SK-N-SH (cell line): ENCODE results near the gene BLVRA.
"Not testable (repeated sequence)": the region's sequence is repeated elsewhere in the genome, so short reads cannot be mapped to it uniquely, and the experiment has no call there.

ENCODE experiments used
- CTCF ChIP-seq: fragments of 200-600 bp; sonication (generic); IDR thresholded peaks from 2 replicates; pipeline ENCODE4 v1.6.1; 2017; ENCODE audit warnings: antibody characterized with exemption, mild to moderate bottlenecking, moderate library complexity
- EP300 ChIP-seq, 2 experiments: IDR thresholded peaks; 2 replicates each; pipeline versions ENCODE4 v1.4.0 to v1.6.1; 2012; ENCODE audit warnings: borderline replicate concordance in 1 of 2, low read depth in 1 of 2, low read length in 1 of 2
- EZH2phosphoT487 ChIP-seq: fragments of 200-600 bp; sonication (generic); IDR thresholded peaks from 2 replicates; pipeline ENCODE4 v1.6.1; 2017; ENCODE audit warnings: low read depth, mixed run types, mild to moderate bottlenecking, antibody characterized with exemption, moderate library complexity, borderline replicate concordance
- FOXJ3 ChIP-seq: sonication (generic); formaldehyde crosslinking; IDR thresholded peaks from 2 replicates; pipeline ENCODE4 v1.5.1; 2020; ENCODE audit warnings: mild to moderate bottlenecking, missing genetic modification reagents
- GABPA ChIP-seq: IDR thresholded peaks from 2 replicates; pipeline ENCODE4 v1.4.0; 2012; ENCODE audit warnings: low read depth, mild to moderate bottlenecking
- GATA2 ChIP-seq: sonication (generic); formaldehyde crosslinking; IDR thresholded peaks from 2 replicates; pipeline ENCODE4 v1.5.0; 2020; ENCODE audit warnings: mild to moderate bottlenecking, missing genetic modification reagents
- IRF3 ChIP-seq: fragments of 150-350 bp; IDR thresholded peaks from 2 replicates; pipeline ENCODE4 v1.6.1; 2016; ENCODE audit warnings: mild to moderate bottlenecking, low read depth, low read length
- MEF2A ChIP-seq: IDR thresholded peaks from 2 replicates; pipeline ENCODE4 v1.4.0; 2012; ENCODE audit warnings: low read depth, borderline replicate concordance
- MXI1 ChIP-seq: IDR thresholded peaks from 2 replicates; pipeline ENCODE4 v1.6.1; 2012; ENCODE audit warnings: mild to moderate bottlenecking, low read depth, low read length, improper control_type of control experiment
- POLR2AphosphoS5 ChIP-seq: IDR thresholded peaks from 2 replicates; pipeline ENCODE4 v1.6.1; 2012; ENCODE audit warnings: low read depth, low read length
- RAD21 ChIP-seq: IDR thresholded peaks from 2 replicates; pipeline ENCODE4 v1.6.1; 2012; ENCODE audit warnings: mild to moderate bottlenecking, low read length
- TAF1 ChIP-seq: IDR thresholded peaks from 2 replicates; pipeline ENCODE4 v1.6.1; 2012; ENCODE audit warnings: low read depth, mild to moderate bottlenecking, low read length, moderate library complexity, borderline replicate concordance
- TEAD4 ChIP-seq: IDR thresholded peaks from 2 replicates; pipeline ENCODE4 v1.4.0; 2012; ENCODE audit warnings: mild to moderate bottlenecking, borderline replicate concordance; ENCODE audit not compliant: insufficient read depth
- YY1 ChIP-seq: IDR thresholded peaks from 2 replicates; pipeline ENCODE4 v1.4.0; 2012; ENCODE audit warnings: low read depth, mild to moderate bottlenecking

GRCh38 chr7:43824513-43824912, 66.0 kb downstream of the BLVRA start:
- not testable (repeated sequence) for TF ChIP-seq GATA2 (CRISPR knock-in tag); EZH2phosphoT487; GABPA; TEAD4; CTCF; EP300 (IDR thresholded peaks at IDR 0.05; ENCODE audit: borderline replicate concordance in 1 of 2, low read depth in 1 of 2, low read length in 1 of 2); IRF3; FOXJ3; TAF1; YY1; POLR2AphosphoS5; MEF2A; RAD21; MXI1
